GM21526 (cell line): Measurements from ENCODE around the gene TNRC6C.
"Not testable (repeated sequence)": the region's sequence is repeated elsewhere in the genome, so short reads cannot be mapped to it uniquely, and the experiment has no call there.

ENCODE experiments used
- ATAC-seq: cut with Tn5 transposase; IDR thresholded peaks from one replicate; pipeline ENCODE4 v1.9.1; 2021; ENCODE audit warnings: moderate library complexity; ENCODE audit not compliant: unreplicated experiment, low FRiP score

Gene TNRC6C

DNA sequence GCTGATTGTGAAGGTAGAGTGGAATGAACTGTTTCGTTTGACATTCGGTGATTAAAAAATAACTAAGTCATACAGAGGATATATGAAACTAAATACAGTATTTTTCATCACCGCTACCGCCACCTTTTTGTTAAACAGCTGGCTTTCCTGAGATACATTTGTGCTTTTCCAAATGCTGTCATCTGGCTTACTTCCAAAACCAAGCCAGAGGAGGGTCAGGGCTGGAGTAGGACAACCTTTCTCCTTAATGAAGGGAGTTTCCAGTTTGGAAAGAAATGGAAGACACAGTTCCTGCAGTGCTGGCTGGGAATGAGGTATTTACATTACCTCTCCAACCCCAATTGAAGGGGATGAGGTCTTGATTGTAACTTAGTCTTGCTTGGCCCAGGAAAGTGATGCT is 3.2 kb downstream of the TNRC6C start:
- ATAC-seq = no peak

DNA sequence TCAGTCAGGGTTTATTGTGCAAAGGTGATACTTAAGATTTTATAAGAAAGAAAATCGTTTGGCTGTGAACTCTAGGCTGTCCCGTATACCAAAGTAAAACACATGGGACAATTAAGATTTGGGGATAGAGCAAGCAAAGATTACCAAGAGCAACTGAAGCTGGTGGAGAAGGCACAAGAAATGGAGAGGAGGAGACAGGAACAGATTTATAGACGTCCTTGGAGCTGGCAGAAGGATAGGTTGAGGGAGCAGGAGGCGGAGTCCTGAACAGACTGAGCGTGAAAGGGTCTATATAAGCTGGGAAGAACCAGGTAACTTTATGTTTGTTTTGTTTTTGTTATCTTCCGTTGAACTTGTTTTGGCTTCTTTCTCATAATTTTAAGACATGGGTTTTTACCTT is 3.8 kb downstream of the TNRC6C start:
- ATAC-seq = no peak

DNA sequence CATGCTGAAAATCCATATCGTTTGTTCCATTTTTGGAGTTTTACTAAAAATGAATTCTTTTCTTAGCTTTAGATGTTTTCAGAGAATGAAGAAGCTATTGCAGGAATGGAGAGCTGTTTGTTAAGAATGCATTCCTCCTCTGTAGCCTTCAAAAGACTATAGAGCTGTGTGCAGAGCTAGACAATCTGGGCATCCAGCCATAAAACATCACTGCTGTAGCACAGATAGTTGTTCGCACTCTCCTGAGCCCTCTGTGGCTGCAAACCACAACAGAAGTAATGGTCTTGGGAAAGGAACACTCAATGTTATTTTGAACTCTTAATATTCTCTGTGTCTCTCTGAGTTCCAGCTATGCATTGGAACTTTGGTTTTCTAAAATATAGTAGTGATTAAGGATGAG is 4.9 kb downstream of the TNRC6C start:
- ATAC-seq = no peak

DNA sequence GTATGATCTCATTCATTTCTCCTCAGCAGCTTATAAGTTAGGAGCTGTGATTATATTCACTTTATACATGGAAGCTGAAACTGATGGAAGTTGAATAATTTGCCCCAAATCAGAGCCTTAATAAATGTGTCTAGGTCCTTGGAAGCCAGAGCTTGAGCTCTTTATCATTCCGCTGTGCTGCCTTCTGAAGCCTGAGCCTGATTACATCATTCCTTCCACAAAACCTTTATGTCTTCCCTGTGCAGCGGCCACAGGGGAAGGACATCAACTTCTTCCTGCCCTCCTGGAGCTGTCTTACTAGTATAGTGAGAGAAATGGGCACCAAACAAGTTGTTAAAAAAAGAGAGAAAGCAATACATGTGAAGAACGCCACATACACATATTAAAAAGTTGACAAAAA is 6.8 kb downstream of the TNRC6C start:
- no peak for ATAC-seq

DNA sequence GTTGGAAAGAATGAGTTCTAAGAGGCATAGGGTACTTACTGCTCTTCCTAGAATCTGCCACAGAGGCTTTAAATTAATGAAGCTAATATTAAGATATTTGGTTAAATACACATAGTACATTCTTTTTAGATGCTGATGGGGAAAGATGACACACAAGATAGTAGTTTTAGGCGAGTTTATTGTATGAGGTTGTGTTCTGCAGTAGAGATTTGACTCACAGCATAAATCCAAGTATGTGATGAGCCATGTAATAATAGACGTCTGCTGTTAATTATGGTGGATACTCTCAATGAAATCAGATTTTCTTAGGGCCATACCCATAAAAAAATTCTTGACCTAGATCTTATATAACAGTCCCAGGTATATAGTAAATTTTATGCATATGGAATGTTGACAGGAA is 8.0 kb downstream of the TNRC6C start:
- no peak for ATAC-seq

DNA sequence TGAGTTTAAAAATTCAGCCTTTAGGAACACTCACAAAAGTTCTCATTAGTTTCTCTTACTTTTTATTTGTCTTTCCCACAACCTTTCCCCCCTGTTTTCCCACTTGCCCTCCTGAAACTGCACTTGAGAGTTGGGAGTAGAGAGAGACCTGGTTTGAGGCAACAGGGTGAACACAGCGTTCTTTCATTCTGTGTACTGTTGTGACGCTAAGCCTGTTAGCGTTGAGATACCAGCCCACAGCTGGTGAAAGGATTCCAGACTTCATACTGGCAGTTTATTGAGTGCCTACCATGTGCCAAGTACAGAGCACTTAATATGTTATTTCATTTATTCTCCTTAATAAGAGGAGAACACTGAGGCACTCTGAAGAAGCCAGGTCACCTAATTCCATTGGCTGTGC is 10.3 kb downstream of the TNRC6C start:
- ATAC-seq = no peak

DNA sequence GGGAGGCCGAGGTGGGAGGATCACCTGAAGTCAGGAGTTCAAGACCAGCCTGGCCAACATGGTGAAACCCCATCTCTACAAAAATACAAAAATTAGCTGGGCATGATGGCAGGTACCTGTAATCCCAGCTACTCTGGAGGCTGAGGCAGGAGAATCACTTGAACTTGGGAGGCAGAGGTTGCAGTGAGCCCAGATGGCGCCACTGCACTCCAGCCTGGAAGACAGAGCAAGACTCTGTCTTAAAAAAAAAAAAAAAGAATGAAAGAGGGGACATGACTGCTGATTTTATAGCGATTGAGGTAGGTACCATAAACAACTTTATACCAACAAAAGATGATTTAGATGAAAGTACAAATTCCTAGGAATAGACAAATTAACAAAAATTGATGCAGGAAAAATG is 13.8 kb downstream of the TNRC6C start:
- ATAC-seq = not testable (repeated sequence)

DNA sequence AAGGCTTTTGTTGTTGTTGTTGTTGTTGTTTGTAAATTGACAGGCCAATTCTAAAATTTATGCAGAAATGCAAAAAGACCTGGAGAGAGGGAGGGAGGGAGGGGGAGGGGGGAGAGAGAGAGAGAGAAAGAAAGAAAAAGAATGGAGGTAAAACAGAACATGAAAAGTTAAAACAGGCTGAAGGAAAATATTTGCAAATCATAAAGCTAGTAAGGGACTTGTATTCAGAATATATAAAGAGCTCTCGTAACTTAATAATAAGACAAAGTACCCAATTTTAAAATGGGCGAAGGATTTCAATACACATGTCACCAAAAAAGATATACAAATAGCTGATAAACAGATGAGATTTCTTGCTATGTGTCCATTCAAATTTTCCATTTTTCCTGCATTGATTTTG is 15.4 kb downstream of the TNRC6C start:
- ATAC-seq = no peak

DNA sequence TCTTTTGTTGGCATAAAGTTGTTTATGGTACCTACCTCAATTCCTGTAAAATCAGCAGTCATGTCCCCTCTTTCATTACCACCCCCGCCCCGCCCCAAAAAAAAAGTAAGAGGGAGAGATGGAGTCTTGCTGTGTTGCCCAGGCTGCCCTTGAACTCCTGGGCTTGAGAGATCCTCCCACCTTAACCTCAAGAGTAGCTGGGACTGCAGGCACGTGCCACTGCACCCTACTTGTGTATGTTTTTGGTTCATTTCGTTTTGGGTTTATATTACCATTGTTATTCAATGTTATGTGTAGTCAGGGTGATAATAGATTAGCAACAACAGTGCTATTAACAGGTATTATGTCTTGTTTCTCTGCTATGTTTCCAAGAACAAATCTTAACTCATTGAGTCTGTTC is 15.9 kb downstream of the TNRC6C start:
- ATAC-seq = no peak

DNA sequence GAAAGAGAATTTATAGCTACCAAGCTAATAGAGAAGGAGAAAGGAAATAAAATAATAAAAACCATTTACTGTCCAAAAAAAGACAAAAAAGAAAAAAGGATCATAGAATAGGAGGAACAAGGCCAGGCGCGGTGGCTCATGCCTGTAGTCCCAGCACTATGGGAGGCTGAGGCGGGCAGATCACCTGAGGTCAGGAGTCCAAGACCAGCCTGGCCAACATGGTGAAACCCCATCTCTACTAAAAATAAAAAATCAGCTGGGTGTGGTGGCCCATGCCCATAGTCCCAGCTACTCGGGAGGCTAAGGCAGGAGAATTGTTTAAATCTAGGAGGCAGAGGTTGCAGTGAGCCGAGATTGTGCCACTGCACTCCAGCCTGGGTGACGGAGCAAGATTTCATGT is 23.9 kb downstream of the TNRC6C start:
- ATAC-seq = not testable (repeated sequence)

DNA sequence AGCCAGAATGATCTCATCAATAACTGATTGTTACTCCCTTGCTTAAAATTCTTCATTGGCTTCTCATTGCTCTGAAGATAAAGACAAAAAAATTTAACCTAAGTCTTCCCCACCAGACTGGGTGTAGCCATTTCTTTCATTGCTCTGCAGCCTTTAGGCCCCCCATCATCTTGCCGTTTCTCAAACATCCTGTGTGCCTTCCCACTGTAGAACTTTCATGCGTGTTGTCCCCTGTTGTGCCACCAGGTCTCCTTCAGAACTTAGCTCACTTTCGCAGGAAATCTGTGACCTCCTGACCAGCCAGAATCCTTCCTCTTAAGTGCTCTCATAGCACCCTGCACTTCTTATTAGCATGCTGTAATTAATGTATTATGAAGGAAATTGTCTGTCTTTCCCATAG is 31.8 kb downstream of the TNRC6C start:
- no peak for ATAC-seq

DNA sequence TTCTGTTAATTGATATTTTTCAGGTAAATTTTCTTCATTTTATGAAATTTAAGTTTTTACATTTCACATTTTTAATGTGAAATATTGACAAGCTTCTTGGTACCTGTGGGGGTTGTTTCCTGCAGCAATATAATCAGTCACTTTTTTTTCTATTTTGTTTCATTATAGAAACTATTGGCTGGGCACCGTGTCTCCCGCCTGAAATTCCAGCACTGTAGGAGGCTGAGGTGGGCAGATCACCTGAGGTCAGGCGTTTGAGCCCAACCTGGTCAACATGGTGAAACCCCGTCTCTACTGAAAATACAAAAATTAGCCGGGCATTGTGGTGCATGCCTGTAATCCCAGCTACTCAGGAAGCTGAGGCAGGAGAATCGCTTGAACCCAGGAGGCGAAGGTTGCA is 35.2 kb downstream of the TNRC6C start:
- ATAC-seq = not testable (repeated sequence)

DNA sequence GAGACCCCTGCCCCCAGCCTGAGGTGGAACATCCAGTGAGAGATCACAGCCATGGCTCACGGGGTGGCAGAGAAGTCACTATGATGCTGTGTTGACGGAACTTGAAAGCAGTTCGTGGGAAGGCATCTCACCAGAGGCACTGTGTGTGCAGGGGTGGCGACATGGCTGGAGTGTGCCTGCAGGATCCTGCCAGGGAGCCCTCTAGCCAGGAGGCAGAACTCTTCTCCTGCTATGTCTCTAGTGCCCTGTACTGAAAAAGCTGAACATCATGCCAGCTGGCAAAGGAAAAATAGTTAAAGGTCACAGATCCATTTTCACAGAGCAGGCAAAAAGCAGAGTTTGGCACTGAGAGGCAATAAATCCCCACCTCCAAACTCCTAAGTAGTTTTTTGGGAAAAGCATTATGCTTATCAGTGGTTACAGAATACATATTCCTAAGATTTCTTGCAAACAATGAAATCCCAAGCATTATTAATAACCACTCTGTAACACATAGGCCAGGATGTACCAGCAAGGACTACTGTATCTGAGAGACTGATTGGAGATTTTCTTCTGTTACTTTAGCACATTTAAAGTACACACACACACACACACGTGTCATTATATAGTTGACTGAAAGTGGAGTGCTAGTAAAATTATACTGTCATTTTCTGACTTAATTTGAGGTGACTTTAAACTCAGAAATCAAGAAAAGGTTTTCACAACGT is 36.8 kb downstream of the TNRC6C start:
- no peak for ATAC-seq

DNA sequence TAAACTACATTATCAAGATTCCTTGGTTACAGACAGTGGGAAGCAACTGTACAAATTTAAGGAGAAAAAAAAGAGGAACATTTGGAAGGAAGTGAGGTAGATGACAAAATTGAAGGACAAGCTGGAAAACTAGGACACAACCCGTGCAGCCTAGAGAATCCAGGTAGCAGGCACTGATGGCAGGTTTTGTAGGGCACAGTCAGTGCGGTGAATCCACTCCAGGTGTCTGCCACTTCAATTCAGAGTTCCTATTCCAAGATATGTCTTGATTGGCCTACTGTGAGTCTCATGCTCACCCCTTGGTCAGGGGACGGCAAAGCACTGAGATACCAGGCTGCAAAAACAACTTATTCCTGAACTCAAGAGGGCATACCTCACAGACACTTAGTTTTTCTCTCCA is 37.8 kb downstream of the TNRC6C start:
- ATAC-seq = no peak

DNA sequence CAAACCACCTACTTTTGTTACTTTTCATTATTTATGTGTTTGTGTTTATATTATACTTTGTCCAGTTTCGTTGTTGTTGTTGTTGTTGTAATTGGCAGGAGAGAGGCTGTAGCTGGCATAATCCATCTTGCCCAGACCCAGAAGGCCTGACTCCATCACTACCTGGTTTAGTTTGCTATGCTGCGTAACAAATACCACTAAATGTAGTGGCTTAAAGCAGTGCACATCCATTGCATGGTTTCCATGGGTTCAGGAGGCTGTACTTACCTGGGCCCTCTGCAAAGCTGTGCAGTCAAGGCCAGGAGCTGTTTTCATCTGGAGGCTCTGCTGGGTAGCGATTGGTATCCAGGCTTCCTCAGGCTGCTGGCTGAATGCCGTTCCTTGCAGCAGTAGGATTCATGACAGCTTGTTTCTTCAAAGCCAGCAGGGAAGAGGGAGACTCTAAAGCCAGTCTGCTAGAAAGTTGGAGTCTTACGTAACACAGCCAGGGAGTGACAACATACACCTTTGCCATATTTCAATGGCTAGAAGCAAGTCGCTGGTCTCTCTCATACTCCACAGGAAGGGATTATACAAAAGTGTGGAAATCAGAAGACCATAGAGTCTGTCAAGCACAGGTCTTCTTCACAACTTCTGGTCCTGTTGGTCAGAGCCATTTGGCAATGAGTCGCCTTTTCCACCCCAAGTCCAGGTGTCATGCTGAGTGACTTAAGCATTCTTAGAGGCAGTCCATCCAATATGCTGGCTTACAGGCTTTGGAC is 41.1 kb downstream of the TNRC6C start:
- ATAC-seq = no peak

DNA sequence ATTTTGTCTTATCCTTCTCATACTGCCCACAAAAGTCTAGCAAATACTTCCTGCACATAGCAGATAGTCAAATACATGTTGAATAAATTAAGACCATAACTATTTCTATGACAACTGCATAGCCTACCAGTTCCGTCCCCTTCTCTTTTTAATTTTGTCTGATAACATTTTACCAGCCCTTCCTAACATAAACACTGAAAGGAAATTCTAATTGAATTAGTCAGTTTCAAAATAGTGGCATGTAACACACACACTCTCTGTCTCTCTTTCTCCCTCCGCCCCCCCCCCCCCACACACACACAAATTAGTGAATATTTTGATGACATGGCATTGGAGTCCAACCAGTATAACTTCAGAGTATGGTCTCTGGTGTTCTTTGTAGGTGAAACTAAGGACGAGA is 41.8 kb downstream of the TNRC6C start:
- no peak for ATAC-seq

DNA sequence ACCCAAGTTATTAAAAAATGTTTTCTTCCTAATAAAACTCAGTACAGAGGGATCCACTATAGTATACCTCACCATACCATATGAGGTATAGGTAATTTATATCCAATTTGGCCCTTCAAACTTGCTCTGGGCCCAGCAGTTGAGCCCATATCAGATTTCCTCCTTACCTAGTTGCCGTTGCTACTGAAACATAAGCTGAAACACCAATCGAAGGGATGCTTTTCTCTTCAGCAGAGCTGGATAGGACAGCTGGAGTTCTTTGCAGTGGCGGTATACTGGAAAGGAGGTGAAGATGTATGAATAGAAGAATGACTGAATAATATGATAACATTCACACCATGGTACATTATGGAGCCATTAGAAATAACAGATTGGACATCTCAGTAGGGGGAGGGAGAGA is 42.7 kb downstream of the TNRC6C start:
- no peak for ATAC-seq

DNA sequence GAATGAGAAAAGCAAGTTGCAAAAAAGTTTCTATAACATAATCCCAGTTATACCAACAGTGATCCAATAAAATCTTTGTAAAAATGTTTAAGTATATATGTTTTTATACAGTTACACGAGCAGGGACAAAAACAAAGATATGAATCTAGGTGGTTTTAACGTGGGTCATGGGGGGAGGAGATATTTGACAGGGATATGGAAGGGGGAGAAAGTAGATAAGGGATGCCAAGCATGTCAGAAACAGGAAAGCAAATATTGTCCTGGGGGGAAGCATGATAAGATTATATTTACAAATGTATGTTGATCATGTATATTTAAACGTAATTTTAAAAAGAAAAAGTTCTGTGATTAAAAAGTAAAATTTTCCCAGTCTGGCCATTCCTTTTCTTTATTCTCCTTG is 43.1 kb downstream of the TNRC6C start:
- ATAC-seq = no peak

DNA sequence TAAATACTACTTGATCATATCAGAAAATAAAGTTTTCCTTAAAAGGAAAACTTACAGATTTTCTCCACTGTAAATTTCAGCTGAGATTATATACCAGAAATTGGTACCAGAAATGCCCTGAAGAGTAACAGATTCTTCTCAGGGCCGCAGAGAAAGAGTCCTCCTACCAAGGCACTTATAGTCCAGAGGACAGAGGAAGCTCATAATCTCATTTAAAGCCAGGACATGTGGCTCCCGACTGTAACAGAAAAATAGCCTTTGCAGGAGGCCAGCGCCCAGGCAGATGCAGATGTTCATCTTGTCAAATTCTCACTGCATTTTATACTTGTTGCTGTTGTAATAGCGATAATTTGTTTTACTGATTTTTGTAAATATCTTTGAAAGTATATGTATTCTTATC is 43.7 kb downstream of the TNRC6C start:
- ATAC-seq = no peak

DNA sequence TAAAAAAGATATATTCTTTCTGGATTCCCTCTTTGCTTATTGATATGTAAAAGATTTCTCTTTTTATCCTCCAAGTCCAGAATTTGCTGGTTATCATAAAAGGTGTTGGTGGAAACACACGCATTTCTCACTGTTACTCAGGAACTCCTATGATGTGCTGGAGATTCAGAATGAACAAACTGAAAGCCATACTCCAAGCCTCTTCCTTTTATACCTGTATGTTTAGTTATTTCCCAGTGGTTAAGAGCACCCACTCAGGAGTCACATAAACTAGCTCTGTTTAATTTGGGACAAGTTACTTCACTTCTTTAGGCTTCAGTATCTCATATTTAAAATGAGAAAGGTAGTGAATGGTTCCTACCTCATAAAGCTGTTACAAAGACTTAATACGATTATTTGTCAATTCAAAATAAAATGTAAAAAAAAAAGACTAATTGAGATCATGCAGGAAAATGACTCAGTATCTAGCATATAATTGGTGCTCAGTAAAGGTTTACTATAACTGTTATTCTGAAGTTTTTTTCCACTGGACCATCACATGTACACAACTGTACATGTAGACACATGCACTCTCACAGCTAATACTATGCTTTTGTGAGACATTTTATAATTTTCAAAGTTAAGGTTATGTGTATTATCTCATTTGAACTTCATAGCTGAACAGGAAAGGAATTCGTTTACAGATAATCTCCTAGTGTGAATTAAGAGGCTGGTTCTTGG is 47.1 kb downstream of the TNRC6C start:
- ATAC-seq = no peak

DNA sequence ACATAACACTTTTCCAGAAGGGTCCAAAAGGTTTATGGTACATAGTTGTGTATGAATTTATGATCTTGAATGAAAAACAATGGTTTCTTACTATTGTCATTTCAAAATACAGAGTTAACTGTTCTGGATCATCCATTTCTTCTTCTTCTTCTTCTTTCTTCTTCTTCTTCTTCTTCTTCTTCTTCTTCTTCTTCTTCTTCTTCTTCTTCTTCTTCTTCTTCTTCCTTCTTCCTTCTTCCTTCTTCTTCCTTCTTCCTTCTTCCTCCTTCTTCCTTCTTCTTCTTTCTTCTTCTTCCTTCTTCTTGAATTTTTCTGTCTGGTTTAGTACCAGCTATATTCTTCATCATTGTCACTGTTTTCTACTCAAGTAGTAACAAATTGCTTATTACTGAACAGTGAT is 47.8 kb downstream of the TNRC6C start:
- ATAC-seq = no peak

DNA sequence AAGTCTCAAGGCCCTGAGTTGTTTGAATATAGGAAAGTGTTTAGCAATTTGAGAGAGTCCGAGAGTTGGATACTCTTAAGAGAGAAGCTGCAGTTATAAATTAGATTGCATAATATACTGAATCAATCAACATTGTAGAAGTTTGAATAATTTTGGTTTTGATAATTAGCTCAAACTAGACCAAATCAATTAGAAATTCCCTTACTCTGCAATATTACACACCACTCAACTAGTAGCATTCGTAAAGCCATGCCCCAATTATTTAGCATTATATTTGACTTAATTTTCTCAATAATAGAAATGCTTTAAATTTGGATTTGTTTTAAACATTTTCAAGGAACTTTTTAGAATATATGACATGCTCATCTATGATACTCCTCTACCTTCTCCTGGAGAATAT is 49.1 kb downstream of the TNRC6C start:
- no peak for ATAC-seq
